Activated T-cell treated with anti-CD3 and anti-CD28 coated beads for 48 hours (primary cell): ENCODE measurements around the gene STT3A.

ENCODE experiments used
- DNase-seq: peaks from one replicate; pipeline ENCODE4 v3.0.0-alpha.2; 2020; ENCODE audit warnings: low read depth

Gene STT3A

DNA sequence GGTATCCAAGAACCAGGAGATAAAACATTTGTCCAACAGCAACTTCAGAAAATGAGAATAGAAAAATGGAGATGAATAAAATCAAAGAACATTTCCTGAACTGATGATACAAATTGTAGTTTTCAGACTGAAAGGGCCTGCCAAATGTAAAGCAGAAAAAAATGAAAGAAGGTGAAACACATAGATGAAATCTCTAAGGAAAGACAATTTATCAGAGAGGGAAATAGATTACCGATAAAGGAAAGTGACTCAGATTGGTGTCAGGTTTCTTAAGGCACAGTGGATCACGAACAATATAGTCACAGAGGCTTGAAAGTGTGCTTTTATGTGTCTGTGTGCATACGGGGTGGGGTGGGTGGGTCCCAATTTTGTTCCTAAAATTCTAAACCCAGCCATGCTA, 4.1 kb upstream of the STT3A start:
- DNase-seq, result no peak

DNA sequence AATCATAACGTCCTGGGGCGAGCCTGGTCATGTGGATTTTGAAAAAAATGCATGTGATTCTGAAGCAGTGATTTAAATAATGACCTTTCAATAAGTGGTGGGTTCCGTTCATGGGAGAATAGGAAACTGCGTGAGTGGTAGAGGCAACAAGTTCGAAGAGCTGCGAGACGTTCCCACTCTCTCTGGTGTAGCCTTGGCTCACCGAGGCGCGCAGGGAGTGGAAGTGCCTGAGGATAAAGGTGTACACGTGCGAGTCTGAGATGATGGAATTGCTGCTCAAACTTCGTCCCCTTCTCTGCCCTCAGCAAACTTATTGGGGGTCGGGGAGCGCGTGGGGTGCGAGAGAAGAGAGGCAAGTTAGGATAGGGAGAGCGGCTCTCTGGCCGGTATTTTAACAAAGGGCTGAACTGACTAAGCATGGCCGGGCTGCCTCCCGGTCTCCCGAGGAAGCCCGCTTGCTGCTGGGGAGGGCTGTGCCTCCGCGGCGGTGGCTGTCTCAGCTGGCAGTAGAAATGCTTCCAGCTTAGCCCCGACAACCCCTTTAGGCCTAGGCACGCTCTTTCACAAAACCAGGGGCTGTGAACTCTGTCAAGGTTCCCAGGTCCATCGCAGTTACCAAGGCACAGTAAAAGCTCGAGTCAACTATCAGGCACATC, 875 bp upstream of the STT3A start:
- peak; percentile 21 for DNase-seq

DNA sequence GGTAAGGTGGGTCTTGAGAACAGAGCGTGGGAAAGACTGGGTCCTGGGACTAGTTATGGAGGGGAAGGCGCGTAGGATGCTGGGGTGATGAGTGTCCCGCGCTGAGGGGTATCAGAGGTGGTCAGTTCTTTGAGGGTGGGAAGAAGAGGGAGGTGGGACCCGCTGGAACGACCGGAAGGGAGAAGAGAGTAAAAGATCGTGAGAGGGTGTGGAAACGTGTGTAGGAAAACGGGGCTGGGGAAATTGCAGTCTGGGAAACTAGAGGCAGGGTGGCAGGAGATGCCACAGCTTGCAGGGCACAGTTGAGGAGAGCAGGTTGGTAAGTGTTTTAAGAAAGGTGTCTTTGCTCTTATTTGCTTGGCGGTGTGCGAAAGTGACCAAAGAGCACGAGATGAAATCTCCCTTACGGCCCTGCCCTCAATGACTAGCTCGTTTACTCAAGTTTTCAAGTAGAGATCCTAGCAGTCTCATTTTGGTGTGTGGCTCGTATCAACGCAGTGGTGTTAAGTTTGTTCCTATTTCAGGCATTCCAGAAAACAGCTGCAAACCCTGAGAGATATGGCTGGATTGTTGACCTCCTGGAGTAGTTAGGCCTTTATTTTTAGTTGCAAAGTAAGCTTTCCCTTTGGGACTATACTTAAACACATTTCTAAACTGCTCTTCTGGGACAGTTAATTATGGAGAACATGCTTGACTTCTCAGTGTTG, 615 bp downstream of the STT3A start:
- DNase-seq, result no peak

DNA sequence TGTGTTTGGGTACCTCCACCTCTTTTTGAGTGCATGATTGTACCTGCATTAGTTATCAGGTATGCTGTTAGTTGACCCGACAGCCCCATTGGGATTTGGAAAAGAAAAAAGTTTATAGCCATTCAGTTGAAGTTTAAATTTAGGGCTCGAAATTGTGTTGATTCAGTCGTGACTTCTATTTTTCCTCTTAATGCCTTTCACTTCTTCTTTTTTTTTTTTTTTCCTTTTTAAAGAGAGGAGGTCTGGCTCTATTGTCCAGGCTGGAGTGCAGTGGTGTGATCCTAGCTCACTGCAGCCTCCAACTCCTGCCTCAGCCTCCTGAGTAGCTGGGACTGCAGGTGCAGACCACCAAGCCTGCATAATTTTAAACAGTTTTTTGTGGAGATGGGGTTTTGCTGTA, 2.3 kb downstream of the STT3A start:
- no peak for DNase-seq

DNA sequence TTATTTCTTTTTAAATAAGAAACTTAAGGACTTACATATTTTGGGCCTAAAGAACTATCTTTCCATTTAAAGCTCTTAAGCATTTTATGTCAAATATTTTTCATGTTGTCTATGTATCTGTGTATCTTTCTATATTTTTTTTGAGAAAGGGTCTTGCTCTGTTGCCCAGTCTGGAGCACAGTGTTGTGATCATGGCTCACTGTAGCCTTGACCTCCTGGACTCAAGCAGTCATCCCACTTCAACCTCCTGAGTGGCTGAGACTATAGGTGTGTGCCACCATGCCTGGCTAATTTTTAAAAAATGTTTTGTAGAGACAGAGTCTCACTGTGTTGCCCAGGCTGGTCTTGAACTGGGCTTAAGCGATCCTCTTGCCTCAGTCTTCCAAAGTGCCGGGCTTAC, 8.0 kb downstream of the STT3A start:
- no peak for DNase-seq

DNA sequence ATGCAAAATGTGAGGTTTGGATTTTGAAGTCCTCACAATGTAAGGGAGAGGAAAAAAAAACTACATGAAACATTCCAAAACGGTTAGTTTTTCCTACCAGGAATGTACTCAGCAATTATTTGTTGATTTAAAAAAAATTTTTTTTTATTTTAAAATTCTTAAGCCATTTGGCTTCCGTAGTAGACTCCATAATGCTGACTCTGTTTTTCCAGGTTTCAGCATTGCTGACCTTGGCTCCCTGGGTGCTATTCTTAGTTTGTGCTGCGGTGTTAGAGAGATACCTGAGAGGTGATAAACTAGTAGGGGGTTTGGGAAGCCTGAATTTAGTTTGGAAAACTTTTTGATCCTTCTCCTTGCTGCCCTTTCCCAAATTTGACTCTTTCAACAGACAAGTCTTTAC, 10.6 kb downstream of the STT3A start:
- no peak for DNase-seq

DNA sequence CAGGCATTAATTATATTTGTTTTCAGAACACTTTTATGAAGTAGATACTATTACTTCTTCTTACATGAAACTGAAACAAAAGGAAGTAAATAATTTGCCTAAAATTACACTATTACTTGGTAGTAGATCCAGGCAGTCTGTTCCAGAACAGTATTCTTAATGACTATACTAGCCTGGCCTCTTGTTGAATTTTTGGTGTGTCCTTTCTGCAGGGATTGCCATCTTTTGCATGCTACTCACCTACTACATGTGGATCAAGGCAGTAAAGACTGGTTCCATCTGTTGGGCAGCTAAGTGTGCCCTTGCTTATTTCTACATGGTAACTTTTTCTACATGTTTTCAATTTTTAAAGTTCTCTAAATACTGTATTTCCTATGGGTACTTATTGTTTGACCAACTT, 12.8 kb downstream of the STT3A start:
- no peak for DNase-seq

DNA sequence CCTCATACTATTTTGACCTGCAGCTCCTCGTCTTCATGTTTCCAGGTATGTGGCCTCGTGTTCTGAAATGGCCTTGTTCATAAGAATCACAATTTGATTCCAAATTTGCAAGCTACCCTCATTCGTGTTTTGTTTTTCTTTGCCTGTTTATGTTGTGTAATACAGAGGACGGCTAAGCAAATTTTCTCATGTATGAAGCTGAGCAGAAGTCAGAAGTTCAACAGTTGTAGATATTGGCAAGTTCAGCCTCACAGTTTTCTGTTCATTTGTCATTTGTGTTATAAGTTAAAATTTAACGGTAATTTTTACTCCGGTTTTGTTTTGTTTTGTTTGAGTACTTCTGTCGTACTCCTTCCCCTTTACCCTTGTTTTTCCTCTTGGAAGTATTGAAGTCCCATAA, 16.9 kb downstream of the STT3A start:
- DNase-seq, result no peak

DNA sequence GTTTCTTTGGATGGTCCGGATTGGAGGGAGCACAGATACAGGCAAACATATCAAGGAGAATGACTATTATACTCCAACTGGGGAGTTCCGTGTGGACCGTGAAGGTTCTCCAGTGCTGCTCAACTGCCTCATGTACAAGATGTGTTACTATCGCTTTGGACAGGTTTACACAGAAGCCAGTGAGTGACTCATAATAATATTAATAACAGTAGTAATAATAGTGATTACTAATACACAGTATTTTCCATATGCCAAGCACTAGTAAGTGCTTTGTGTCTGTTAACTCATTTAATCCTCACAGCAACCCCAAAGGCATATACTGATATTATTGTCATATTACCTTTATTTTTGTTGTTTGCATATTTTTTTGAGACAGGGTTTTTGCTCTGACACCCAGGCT, 25.7 kb downstream of the STT3A start:
- no peak for DNase-seq

DNA sequence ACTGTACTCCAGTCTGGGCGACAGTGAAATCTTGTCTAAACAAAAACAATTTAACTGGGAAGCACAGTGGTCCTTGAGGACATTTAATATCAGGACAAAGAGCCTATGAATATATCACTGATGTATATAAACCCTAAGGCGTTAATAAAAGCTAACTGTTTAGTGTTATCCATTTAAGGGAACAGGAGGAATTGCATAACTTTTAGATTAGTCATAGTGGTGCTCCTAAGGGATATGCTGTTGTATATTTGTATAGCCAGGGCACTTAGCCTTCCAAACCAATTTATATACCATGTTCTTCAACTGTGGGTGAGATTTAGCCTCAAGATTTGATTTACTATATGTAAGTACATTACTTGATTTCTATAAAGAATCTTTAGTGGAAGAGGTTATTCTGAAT, 29.3 kb downstream of the STT3A start:
- DNase-seq, result no peak

DNA sequence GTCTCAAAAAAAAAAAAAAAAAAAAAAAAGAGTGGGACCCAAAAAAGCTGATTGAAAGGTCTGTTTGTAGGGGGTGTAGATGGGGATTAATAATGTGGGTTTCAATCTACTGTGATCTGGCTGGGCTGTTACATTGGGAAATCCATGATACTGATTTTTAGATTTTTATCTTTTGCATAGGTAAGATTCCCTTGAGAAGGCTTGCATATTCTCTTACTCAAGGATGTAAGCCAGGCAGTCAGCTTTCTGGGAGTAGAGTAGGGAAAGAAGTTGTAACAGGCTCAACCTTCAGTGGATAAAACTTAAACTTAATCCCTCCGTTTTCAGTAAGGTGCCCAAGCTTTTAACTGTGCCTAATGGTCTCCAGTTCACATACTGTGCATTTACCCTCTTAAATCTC, 30.4 kb downstream of the STT3A start:
- no peak for DNase-seq

DNA sequence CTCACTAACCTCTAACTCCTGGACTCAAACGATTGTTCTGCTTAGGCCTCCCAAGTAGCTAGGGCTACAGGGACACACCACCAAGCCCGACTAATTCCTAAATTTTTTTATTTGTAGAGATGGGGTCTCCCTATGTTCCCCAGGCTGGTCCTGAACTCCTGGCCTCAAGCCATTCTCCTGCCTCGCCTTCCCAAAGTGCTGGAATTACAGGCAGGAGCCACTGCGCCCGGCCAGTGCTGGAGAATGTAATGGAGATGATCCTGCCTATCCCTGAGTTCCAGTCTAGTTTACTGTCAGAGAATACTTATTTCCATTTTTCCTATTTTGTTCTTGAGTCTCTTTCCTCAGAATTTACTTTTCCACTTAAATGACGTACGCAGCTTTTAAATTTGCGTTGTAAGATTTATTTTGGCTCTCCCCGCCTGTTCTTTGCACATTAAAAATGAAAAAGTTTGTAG, 32.1 kb downstream of the STT3A start, which contains the start of gene CHEK1:
Gene CHEK1 (plus strand): TSS at position 408 of the 458 bp plus-strand sequence. CDS start 1,606 bp downstream, outside the sequence.
- DNase-seq, result no peak

DNA sequence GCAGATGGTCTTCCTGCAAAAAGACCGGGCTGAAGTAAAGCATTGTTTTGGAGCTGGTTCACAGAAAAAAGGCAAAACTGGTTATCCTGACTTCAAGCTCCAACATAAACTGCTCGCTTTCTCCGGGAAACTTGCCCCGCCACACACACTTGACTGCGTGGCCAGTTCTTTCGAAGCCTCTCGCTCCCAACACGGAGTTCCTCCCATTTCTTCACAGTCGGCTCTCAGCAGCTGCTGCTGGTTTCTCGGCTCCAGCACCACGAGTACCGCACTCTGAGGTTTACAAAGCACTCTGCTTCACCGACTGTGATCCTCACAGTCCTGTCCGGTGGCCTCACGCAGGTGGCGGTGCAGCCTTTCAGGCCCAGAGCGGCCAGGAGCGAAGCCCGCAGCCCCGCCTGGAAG, 32.6 kb downstream of the STT3A start:
- no peak for DNase-seq

DNA sequence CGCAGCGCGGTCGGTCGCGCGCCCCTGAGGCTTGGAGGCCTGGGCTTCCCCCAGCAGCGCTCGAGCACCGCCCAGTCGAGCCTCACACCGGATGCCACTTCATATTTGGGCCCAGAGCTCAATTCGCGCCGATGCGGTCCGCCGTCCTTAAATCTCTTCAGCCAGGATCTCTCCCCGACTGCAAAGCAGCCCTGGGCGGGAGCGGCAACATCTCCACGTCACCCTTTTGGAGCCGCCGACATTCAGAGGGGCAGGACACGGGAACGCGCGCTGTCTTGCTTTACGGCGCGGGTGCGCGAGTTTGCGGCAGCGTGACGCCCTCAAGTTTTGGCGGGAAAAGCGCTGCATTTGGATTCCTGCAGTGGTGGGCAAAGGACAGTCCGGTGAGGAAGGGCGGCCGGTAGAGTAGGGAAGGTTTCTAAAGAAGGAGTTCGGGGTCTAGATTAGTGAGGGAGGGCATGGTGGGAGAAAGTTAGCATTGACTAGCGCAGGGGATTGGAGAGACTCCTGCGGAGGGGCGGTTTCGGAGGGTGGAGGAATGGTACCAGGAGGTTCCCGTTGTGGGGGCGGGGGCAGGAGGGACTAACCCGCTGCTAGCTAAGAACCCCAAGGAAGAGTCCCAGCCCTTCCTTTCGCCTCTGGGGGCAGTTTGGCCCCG, 33.1 kb downstream of the STT3A start:
- peak; percentile 86 for DNase-seq

DNA sequence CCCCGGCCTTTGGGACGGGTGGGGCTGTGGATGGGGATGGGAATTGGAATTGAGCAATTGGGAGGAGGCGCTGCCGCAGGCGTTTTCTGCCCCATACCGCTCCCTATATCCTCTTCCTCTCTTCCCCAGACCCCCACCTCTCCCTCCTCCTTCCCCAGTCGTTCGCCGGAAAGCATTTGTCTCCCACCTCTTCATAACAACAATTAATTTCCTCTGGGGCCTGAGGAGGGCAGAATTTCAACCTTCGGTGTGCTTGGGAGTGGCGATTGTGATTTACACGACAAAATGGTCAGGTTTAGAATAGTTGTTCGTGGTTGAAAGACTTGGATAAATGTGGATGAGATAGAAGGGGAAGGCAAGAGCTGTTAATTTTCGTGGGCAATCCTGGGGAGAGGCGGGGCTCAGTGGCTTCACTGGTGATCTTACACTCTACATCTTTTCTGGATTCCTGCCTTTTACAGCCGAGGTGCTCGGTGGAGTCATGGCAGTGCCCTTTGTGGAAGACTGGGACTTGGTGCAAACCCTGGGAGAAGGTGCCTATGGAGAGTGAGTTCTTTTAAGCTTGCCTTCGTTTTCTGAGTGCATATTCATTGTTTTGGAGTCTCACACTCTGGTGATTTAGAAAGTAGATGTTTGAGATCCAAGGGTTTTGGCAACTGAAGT, 33.8 kb downstream of the STT3A start:
- DNase-seq, result no peak

DNA sequence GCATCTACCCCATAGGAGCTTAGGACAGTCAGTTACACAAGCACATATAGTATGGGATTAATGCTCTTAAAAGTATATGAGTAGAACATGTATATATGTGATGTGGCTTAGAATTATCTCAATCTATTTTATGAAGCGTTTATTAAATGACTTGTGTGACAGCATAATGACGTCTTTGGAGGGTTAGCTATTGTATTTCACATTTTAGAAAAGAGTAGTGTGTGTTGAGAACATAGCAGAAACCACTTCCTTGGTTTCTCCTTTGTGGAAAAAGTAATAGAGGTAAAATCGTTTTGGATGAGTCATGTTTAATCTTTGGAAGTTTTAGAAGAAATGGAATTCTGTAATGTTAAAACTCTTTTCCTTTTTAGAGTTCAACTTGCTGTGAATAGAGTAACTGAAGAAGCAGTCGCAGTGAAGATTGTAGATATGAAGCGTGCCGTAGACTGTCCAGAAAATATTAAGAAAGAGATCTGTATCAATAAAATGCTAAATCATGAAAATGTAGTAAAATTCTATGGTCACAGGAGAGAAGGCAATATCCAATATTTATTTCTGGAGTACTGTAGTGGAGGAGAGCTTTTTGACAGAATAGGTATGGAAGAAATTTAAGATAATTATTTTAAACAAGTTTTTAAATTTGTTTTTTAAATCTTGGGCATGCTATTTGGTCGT, 34.7 kb downstream of the STT3A start:
- no peak for DNase-seq

DNA sequence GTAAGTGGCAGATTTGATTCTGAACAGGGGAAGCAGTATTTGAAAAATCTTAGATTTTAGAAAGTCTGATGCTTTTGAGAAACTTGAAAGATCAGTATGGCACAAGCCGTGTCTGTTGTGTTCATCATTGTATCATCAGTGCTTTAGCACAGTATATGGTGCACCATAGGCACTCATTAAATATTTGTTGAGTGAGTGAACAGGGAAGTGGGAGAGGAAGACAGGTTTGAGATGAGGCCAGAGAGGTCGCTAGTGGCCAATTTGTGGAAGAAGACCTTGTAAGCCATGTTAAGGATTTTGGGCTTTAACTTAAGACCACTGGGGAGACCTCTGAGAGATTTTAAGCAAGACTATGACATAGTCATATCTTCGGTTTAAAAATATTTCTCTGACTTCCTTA, 45.2 kb downstream of the STT3A start:
- no peak for DNase-seq

DNA sequence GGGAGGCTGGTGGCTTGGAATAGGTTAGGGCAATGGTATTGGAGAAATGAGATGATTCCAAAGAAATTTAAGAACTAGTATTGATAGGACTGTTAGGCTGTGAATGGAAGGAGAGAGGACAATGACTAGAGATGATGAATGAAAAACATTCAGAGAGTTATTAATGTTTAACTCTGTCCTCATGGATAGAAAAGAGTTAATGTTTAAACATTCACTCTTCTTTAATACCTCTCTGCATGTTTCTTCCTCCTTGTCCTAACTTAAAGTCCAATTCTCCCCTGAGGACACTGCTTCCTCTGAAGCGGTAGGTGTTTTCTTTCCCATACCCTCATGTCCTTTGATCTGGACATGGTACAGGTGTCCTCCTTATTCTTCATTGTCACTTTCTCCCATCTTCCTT, 45.7 kb downstream of the STT3A start:
- DNase-seq, result no peak

DNA sequence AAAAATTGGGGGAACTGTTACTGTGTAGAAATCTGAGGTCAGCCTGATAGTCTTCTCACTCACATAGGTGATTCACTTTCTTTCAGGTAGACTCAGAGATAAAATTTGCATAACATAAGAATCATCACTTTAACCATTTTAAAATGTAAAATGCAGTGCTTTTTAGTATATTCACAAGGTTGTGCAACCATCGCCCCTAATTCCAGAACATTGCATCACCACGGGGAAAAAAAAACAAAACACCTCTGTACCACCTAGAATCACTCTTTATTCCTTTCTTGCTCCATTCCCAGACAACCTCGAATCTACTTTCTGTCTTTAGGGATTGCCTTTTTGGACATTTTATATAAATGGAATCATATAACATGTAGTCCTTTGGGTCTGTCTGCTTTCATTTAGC, 53.2 kb downstream of the STT3A start:
- DNase-seq, result no peak

DNA sequence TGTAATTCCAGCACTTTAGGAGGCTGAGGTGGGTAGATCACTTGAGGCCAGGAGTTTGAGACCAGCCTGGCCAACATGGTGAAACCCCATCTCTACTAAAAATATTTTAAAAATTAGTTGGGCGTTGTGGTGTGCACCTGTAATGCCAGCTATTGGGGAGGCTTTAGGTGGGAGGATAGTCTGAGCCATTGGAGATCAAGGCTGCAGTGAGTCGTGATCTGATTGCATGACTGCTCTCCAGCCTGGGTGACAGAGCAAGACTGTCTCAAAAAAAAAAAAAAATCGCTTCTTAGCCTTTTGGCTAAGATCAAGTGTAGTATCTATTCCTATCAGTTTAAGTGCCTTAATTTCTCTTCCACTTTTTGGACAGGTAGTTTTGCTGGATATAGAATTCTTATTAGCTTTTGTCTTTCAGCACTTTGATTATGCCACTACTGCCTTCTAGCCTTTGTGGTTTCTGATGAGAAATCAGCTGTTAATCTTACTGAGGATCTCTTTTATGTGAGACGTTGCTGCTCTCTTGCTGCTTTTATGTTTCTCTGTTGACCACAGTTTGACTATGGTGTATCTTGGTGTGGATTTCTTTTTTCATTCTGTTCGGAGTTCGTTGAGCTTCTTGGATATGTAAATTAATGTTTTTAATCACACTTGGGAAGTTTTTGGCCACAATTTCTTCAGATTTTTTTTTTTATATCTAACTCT, 57.0 kb downstream of the STT3A start:
- no peak for DNase-seq

DNA sequence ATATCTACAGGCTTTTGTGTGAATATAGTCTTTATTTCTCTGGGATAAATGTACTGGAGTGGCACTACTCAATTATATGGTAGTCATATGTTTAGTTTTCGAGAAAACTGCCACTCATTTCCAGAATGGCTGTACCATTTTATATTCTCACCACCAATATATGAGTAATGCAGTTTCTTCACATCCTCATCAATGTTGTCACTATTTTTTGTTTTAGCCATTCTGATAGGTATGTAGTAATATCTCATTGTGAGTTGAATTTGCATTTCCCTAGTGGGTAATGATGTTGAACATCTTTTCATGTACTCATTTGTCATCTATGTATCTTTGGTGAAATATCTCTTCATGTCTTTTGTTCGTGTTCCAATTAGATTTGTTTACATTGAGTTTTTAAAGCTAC, 70.0 kb downstream of the STT3A start:
- DNase-seq, result no peak

DNA sequence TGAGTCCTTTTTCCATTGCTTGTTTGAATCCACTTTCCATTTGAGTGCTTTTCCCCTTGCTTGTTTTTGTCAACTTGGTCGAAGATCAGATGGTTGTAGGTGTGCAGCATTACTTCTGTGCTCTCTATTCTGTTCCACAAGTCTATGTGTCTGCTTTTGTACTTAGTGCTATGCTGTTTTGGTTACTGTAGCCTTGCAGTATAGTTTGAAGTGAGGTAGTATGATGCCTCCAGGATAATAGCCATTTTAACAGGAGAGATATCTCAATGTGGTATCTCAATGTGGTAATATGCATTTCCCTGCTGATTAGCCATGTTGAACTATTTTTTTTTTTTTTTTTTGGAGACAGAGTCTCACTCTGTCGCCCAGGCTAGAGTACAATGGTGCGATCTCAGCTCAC, 71.3 kb downstream of the STT3A start:
- DNase-seq, result no peak
